Hematopoietic multipotent progenitor cell treated with erythropoietin and hydrocortisone succinate and interleukin-3 and kit ligand, for 17 days (in vitro differentiated cells): ENCODE data around the gene SLC38A1.
"Not testable (repeated sequence)": the region's sequence is repeated elsewhere in the genome, so short reads cannot be mapped to it uniquely, and the experiment has no call there.

Experiments used
- DNase-seq: peaks from one replicate; pipeline ENCODE4 v3.0.0-alpha.2; 2015; ENCODE audit warnings: low spot score

SLC38A1 gene

DNA sequence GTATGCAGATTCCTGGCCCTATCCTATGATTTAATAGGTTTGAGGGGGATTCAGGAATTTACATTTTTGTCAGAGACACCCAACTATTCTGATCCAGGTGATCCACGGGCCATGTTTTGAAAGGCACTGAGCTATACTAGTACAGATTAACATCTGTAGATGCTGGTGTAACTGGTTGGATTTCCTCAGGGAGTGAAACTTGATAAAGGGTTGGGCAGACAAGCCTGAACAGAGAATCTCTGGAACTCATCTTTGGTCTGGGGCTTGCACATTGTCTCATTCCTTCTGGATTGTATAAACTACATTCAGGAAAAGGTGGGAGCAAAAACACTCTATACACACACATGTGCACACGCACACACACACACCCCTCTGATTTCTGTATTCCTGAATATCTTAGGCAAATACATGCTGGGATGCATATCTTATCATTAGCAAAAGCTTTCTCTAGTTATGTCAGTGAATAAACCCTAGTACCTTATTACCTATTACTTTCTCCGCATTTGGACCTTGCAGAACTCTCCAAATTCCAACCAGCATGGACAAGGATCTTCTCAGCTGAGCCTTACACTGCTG is 104.6 kb downstream of the SLC38A1 start:
- DNase-seq: no peak

DNA sequence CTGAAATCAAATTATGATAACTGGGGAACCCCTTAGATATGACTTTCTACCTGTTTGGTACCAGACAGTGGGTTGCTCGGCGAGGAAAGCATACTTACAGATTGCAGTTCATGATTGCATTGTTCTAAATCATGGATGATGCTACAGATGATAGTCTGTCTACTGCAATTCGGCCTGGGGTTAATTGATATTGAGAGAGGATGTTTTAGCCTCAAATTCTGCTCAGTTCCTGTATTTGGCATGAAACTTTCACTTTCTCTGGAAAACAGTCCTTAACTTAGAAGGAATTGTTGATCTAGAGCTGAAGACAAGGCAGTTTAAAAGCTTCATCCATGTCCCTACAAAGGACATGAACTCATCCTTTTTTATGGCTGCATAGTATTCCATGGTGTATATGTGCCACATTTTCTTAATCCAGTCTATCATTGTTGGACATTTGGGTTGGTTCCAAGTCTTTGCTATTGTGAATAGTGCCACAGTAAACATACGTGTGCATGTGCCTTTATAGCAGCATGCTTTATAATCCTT is 106.2 kb downstream of the SLC38A1 start:
- not testable (repeated sequence) for DNase-seq

DNA sequence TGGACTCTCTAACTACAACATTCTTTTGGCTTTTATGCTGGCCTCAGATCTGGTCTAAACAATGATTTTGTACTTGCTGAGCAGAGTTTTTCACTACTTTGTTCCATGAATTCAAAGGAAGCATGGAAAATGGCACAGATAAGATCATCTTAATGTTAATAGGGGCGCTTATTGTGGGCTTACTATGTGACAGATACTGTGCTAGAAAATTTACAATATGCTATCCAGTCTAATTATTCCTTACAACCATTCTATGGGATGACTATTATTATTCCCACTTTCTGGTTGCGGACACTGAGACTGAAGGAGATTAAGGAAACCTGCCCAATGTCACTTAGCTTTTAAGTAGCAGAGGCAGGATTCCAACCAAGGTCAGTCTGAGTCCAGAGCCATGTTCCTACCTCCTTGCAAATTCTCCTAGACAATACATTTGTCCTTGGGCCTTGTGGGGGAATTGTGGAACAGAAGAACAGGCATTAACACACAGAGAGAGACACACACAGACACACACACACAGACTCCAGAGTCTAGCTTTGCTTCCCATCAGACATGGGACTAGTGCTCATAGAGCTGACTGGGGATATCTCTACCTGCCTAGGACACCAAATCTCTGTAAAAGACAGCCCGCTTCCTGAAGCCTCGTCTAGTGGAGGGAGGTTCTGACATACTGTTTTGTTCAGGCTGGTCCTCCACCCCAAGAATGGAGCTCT is 107.7 kb downstream of the SLC38A1 start:
- DNase-seq: no peak

DNA sequence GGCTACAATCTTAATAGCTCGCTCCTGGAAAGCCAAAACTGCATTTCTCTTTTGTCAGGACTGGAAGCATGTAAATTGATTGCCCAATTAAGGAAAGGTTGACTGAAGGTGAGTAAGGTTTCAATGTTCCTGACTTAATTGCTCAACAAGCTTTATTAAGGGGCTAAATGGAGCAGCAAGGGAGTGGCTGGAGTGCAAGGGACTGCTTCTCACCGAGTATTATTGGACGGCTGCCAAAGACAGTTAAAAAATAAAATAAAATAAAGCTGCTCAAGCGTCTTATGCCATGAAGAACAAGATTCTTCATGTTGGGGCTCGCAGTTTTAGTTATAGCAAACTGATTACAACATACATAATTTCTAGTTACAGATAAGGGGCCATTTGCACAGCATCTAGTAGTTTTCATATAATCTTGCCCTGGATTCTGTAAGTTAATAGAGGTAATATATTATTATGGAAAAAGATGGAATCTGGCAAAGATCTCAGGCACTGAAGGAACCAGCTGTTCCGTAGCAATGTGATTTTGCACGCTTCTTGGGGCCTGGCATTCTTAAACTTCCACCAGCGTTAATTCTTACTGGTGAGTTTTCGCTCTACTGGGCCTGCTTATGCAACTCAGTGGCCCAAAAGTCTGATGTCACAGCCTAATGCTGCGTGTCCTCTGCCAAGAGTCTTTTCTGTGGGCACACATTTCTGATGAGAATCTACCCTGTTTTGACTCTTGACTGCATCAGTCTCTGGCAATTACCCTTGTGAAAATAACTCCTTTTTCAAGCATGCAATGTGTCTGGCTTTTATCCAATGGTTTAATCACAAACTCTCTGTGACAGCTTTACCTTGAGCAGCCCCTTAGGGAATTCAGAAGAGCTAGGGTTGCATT is 108.5 kb downstream of the SLC38A1 start:
- no peak for DNase-seq

DNA sequence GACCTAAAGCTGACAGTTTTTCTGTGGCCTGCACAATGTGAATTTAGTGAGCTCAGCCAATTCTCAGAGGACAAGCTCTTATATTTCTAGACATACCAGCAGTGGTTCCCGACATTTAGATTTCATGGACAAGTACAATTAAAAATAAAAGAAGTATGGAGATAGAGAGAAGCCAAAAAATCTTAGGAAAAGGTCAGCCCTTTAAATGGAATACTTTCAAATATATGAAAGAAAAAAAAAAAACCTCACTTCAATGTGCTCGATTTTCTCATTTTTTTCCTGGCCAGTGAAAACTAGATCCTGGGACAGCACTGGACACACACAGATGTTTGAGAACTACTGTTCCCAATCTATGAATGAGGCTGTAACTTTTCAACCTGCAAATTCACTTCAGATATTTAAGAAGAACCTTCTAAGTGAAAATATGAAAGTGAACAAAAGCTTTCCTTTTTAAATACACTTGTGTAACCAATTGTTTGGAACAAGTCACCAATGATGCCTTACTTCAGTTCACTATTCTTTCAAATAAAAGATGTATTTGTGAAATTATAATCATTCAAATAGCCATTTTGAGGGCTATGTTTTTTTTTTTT is 109.4 kb downstream of the SLC38A1 start:
- no peak for DNase-seq

DNA sequence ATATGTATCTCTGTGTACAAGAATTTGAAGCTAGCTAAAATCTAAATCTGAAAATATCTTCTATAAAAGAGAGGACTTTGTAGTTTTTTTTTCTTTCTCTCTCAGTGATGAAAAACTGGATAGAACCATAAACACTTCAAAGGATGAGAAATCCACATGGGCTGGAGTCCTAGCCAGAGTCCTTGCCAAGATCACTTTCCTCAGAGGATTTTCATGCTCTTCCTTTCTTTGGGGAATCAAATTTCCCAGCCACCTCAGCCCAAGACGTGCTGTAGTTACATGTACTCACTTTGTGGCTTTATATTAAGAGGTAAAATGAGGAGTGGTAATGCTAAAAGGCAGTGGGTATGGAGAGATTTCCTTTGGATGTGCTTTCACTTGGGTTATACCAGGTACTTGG is 110.3 kb downstream of the SLC38A1 start:
- no peak for DNase-seq

DNA sequence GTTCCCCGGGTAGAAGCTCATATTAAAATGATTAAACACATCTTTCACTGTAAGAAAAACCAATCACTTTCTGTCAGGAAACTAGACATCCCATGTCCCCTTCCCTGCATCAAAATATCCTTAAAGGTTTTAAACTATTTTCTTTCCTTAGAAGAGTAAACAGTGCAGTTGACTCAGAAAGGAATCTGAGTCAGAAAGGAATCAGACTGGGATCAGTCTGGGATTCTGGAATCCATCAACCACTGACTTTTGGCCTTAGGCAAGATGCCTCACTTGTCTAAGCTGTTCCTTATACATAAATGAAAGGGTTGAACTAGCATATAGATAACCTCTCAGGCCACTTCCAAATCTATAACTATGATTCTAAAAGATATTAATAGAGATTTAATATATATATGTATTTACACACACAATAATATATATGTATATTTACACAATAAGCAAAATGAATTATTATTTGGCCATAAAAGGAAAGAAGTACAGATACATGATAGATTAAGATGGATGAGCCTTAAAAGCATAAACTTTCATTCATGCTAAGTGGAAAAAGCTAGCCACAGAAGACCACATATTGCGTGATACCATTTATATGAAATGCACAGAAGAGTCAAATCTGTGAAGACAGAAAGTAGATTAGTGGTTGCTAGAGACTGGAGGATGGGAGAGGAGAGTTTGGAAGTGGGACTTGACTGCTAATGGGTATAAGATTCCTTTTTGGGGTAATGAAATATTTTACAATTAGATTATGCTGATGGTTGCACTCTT is 114.4 kb downstream of the SLC38A1 start:
- DNase-seq: no peak

DNA sequence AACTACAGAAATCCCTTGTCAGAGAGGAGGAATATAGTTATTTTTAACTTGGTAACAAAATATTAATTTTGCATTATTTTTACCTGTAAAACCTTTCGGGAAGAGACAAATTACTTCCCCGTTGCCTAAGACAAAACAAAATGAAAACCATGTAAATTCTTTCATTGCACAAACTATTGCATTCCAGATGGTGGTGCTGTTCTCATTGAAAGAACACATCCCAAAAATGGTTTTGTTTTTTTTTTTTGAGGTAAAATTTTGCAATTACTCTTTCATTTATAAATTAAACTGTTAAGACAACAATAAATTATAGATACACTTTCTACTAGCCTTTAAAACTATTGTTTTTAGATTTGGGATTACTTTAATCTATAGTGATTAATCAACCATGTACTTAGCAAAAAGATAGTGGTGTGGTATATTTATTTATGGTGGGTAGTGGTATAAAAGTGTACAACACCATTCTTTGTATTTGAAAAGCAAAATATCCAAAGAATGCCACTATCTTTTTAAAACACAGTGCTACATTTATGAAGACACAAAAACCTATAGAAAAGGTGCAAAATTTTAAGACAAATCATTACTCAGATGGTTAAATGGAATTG is 115.5 kb downstream of the SLC38A1 start:
- no peak for DNase-seq

DNA sequence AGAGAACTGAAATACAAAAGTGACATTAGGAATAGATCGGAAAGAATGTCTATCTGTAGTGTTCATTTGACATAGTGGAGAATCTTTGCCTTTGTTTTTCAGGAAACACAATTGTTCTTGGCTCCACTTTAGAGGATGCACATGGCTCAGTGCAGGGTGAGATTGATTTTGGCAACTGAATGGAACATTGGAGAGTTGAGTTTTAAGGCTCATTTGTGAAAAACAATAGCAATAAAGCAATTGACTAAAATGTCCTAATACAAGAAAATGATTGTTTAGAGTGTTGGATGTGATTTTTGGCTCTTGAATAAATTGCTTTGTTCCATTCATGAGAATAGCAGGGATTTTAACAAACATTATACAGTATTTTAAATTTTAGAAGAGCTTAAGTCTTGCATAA is 116.4 kb downstream of the SLC38A1 start:
- no peak for DNase-seq

DNA sequence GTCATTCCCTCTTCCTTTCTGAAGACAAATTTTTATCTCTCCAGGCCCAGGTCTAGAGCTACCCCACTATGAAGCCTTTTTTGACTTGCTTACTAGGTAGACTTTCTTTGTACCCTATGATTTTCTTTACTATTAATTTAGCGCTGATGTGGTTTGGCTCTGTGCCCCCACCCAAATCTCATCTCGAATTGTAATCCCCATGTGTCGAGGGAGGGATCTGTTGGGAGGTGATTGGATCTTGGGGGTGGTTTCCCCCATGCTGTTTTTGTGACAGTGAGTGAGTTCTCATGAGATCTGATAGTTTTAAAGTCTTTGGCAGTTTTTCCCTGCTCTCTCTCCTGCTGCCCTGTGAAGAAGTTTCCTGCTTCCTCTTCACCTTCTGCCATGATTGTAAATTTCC is 118.1 kb downstream of the SLC38A1 start:
- no peak for DNase-seq

DNA sequence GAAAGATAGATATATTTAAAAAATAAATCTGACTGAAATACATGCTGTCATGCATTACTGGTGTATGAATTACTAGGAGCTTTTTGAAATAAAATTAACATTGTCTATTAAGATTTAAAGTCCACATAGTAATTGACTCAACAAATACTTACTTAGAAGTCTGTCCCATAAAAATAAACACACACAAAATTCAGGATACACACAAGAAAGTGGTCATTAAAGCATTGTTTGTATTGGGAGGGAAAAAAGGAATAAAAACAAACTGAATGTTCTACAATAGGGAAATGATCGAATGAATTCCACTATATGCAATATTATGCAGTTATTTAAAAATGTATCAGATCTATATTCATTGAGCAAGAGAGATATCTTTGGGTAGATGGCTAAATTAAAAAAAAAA is 118.9 kb downstream of the SLC38A1 start:
- DNase-seq: no peak

DNA sequence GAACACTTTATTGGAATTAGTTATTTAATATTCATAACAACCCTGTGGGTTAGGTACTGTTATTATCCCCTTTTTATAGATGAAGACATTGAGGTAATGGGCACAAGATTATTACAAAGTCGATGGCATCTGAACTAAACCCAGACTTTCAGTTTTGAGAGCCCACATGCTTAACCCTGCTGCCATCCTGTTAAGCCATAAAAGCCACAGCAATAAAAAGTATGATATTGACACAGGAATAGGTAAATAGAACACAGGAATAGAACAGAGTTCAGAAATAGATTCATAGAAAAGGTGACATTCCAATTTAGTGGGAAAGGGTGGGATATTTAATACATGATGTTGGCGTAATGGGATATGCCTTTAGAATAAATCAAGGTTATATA is 119.8 kb downstream of the SLC38A1 start:
- DNase-seq: no peak

DNA sequence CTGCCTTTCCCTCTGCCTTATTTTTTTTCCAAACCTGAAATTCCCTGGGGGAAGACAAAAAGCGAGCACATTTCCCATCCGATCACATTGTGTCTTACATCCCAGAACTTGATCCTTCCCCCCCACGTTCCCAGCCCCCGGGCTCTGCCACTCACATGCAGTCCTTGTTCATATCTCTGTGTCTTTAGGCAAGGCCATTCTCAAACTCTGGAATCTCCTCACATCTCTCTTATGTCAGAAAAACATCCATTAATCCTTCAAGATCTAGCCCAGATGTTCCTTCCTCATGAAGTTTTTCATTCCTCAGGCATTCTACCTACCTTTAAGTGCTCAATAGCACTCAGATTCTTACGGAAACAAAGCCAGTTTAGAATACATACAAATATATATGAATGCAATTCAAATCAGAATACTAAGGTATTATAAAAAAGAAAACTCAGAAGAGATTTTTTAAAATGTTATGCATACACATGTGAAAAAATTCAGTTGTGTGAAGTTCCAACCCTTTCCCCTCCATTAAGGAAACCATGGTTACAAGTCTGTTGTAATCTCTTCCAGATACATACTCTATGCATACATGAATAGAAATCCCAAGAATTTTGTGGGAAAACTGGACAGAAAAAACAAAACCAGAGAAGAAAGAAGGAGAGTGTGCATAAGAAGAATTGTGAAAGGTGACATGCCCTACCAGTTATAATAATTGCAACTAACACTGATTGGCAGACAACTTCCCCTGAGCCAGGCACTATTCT is 120.3 kb downstream of the SLC38A1 start:
- DNase-seq: no peak

DNA sequence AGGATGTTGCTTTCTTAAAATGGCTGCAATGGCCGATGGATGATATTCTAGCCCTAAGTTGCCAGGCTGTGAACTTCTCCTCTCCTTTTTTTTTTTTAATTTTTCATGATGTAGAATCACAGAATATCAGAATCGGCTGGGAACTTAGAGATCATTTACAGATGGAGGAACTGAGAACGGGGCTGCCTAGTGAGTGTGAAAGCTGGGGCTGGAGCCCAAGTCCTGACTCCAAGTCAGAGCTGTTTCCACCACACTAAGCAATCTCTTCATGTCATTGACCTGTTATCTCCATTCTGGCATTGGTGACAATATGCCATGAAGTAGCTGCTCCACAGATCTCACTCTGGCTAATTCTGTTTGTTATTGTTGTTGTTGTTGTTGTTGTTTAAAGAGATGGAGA is 121.7 kb downstream of the SLC38A1 start:
- no peak for DNase-seq

DNA sequence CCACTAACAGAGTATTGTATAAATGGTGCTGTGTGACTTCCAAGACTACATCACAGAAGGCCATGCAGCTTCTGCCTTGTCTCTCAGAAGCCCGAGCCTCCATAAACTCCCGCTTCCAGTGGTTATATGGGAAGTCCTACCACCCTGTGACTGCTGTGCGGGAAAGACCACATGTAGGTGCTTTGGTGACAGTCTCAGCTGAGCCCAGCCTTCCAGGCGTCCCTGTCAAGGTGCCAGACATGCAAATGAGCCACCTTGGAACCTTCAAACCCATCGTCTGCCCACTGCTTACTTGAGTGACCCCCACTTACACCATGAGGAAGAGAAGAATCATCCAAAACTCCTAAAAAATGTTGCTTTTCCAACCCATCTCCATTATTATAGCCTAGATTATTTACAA is 123.0 kb downstream of the SLC38A1 start:
- no peak for DNase-seq

DNA sequence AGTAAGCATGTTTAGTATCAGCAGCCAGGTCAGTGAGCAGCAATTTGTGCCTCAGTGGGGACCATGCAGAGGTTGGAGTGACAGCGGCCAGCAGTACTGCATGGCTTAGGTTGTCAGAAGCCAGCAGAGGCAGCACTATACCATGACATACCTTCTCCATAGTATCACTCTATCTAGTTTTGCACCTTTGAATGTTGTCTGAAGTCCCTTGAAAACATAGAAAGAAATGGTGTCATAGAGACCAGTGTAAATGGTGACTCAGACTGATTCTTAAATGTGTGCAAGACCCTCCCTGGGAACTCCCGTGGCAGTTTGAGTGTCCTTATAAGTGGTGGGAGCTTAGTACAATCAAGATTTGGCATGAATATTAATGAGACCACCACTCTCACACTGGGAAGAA is 124.4 kb downstream of the SLC38A1 start:
- DNase-seq: no peak

DNA sequence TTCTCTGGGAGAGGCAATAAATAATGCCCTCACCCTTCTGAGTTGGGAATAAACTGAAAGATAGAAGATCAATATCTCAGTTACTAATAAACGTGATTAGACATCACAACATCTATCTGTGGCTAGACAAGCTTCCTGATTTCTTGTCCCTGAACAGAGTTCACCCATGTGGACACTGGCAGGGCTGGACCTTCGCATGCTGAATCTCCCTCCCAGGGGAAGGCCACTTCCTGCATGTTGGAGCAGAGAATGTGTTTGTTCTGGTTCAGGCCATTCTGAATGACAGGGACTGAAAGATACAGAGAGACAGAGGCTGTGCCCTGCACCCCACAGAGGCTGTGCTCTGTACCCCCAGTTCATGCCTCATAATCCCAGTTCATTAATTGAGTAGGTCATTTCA is 132.6 kb downstream of the SLC38A1 start:
- no peak for DNase-seq

DNA sequence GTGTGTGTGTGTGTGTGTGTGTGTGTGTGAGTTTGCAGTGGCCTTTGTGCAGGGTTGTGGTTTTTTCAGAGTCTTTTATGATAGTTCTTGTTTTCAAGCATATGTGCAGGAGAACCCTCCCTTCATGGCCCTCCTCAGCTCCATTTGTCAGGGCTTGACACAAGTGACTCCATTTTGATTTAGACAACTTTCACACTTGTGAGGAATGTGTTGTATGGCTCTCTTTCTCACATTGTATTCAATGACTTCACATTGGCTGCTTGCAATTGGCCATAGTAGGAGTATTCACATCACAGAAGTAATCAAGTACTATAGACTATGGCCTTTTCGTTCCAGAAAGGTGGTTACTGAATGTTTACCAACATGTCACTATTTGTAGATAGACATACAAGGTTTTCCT is 133.1 kb downstream of the SLC38A1 start:
- DNase-seq: no peak

DNA sequence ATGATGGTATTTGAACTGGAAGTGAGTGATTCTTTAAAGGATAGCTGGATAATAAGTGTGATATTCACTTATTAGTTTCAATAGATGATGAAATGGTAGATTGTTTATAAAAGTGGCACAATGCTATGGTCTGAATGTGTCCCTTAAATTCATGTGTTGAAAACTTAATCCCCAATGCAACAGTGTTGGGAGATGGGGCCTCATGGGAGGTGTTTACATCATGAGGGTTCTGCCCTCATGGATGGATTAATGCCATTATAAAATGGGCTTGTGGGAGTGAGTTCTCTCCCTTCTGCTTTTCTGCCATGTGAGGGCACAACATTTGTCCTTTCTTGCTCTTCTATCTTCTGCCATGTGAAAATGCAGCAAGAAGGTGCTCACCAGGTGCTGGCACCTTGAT is 134.0 kb downstream of the SLC38A1 start:
- no peak for DNase-seq

DNA sequence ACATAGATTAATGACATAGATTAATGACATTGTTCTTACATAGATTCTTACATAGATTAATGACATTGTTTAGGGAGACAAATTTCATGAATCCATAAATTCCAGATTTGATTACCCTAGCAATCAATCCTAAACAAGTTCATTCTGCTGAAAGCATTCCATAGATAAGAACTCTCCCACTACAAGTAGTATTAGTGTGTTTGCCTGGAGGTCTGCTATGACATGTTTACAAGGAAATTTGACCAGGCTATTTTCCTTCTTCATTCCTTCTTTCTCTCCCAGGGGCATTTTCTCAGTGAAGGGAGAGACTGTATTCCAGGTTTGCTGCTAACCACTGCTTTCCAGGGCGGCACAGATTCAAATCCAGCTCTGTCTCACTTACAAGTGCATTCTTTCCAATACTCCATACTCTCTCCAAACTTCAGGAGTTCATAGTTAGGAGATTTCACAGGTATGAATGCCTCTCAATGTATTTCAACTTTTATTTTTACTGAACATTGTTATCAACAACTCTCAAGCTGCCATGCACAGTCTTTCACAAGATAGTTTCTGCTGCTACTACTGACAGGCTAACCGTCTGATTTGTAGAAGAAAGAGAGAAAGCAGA is 134.5 kb downstream of the SLC38A1 start:
- DNase-seq: no peak
